GM18873 (cell line): ENCODE measurements around the gene MRPL38.

Experiments used
- ATAC-seq: cut with Tn5 transposase; IDR thresholded peaks from one replicate; pipeline ENCODE4 v1.9.1; 2021; ENCODE audit warnings: mild to moderate bottlenecking, moderate library complexity, moderate number of reproducible peaks; ENCODE audit not compliant: unreplicated experiment, low FRiP score

MRPL38 gene

GRCh38 chr17:75920045-75920560 lies 15.4 kb upstream of the MRPL38 start:
- ATAC-seq: no peak

DNA sequence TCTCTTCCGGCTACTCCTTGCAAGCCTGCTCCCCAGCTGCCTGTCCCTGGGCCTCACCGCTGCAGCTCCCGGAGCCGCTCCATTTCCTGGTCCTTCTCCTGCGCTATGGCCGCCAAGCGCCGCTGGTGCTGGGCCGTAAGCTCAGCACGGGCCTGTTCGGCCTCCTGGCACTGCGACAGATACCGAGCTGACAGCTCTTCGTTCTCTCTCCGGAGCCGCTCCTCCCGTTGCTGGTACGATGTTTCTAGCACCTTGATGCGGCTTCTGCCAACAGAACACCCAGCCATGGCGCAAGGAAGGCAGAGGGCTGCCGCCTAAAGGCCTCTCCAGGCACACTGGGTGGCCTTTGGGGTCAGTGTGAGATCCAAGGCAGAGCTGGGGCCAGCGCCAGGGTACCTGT lies 14.9 kb upstream of the MRPL38 start:
- no peak for ATAC-seq

DNA sequence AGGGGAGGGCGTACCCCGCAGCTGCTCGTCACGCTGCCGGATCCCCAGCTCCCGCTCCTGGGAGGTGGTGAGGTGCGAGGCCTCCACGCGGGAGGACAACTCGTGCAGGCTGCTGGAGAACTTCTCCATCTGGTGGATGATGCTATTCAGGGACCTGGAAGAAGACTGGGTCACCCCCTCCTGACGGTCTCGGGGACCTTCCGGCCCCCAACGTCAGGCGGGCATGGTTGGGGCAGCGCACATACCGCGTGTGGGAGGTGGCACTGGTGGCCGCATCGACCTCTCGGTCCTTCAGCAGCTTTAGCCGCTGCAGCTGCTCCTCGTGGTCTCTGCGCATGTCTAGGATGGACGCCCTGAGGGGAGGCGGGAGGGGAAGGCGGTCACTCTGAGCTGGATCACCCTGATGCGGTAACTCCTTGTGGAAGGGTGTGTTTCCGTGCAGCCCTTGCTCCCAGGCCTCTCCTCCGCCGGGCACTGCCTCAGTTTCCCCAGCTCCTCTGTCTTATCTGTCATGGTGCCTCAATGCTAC lies 13.3 kb upstream of the MRPL38 start:
- ATAC-seq: no peak

DNA sequence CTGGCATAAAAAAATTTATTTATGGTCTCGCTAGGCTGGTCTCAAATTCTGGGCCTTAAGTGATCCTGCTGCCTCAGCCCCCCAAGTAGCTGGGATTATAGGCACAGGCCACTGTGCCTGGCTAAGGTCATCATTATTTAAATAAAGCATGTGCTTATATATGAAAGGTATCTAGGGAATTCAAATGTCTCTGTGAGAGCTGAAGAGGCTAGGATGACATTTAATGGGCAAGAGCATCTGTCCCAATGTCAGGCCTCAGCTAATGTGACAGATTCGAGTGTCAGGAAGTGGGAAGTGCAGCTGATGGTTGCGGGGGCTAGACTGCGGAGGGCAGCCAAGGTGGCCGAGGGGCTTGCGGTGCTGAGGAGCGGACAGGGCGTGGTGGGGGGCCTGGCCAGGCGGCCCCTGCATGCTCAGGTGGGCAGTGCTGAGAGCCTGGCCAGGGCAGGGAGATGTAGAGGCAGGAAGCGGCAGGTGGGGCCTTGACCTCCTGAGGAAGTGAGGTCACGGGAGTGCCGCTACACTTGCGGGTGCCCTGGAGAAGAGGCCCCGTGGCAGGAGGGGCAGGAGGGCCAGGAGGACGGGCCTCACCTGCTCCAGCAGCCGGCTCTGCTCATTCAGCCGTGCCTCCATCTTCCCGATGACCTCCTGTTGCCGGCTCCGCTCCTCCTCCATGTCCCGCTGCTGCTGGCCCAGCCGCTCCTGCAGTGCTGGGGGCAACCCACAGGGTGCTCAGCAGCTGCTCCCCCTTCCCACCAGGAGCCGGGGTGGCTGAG lies 12.6 kb upstream of the MRPL38 start:
- ATAC-seq: no peak

- ATAC-seq: no peak
Observed at GRCh38 chr17:75915268-75915667, 10.6 kb upstream of the MRPL38 start.

GRCh38 chr17:75914643-75915267 lies 10.1 kb upstream of the MRPL38 start:
- no peak for ATAC-seq

- ATAC-seq: no peak
Observed at GRCh38 chr17:75913537-75914210, 9.0 kb upstream of the MRPL38 start.

- no peak for ATAC-seq
Observed at GRCh38 chr17:75910699-75911098, 6.0 kb upstream of the MRPL38 start.

DNA sequence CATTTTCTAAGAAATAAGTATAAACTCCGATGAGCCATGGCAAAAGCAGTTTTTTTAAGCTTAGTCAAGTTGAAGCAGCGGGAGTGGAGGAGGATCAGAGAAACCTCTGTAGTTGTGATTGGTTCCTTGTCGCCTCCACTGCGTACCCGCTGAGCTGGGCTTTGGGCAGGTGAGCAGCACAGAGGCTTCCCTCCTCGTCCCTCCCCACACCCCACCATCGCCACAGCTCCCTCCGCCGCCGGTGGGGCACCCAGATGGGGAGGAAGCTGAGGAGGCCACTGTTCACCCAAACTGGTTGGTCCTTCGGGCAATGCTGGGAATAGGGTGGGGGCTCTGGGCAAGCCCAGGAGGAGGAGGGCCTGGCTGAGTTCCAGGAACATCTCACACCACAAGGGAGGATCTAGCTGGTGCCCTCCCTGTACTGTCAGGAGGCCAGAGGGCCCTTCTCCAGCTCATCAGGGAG lies 5.2 kb upstream of the MRPL38 start:
- ATAC-seq: no peak

- no peak for ATAC-seq
Observed at GRCh38 chr17:75909051-75909811, 4.5 kb upstream of the MRPL38 start.

DNA sequence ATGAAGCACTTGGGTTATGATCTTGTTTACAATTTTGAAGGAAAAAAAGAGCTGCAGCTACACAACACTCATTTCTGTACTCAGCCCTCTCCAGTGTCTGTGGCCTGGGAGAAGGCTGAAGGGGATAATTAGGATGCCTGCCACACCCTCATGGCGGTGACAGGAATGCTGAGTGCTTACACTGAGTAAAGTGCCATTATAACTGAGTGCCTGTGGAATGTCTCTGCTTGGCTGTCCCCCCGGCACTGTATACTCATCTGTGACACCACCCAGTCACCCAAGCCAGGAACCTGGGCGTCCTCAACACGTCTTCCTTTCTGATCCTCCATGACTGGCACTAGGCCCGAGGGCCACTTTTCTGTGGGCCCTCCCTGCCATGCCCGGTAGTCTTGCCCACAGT lies 3.5 kb upstream of the MRPL38 start:
- ATAC-seq: no peak

DNA sequence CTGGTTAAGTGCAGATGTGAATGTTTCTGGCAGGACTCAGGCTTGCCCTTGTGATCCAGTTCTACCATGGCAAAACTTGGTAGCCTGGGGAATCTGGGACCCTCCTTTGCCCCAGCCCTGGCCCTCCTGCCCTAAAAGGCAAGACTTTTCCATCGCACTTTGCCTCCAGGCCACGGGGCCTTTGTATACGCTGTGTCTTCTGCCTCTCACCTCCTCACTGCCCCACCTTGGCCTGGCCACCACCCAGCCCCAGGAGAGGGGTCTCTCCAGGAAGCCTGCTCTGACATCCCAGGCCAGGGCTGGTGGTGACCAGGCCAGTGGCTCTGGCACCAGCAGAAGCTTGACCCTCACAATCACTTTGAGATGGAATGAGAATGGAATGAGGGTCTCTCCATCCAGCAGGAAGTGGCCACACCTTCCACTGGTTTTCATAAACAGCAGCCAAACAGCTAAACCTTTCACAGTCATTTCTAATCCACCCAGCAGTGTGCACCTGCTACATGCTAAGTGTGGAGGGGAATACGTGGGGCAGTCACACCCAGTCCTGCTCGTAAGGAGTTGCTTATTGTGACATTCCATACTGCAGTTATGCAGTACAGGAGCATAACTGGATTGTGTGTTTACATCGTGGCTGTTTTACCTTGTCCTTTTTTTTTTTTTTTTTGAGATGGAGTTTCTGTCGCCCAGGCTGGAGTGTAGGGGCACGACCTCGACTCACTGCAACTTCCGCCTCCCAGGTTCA lies 1.6 kb upstream of the MRPL38 start:
- no peak for ATAC-seq

- ATAC-seq: no peak
Observed at GRCh38 chr17:75902406-75902805, 2.3 kb downstream of the MRPL38 start.

DNA sequence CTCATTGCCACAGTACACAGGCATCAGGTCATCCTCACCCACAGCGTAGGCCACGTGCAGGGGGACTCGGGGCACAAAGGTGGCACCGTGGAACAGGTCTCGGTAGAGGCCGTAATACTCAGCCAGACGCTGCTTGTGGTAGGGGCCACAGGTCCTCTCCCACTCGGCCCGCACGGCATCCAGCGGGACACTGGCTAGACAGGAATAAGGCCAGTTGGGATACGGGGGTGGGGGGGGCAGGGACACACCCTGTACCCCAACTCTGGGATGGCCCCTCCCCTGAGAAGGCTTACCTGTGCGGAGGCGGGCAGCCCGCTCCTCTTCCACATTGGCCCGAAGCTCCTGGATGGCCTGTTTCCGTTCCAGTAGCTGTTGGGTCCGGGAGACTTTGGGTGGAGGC lies 3.0 kb downstream of the MRPL38 start:
- ATAC-seq: no peak

DNA sequence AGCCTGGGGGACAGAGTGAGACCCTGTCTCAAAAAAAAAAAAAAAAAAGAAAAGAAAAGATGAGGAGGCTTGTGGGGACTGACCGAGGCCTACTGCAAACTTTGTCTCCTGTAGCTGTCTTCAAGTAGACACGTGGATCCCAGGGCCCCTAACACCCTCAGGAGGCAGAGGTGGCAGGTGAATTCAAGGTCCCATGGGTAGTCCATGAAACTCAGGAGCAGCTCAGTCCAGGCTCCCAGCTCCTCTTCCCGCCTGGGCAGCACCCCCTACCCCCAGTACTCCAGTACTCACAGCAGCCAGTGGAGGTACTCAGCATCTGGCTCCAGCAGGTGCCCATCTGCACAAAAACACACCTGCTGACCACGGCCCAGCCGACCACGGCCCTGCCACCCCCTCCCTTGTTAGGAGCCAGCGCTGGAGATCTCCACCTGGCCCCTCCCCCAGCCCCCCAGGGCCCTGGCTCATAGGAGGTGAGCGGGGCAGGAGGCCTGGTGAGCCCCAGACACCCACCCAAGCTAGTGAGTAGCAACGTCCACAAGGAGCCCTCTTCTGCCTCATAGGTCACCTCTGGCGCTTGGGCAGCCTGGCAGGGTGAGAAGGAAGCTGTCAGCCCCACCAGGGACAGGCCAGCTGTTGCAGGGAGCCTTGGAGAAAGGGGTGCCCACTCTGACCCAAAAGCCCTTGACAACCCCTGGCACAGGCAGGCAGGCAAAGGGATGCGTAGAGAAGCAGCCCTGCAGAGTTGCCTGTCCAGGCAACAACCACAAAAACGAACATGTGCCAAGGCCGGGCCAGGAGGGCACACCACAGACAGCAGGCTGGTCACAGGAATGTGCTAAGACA lies 3.8 kb downstream of the MRPL38 start:
- ATAC-seq: no peak

- ATAC-seq: no peak
Observed at GRCh38 chr17:75899767-75900468, 4.8 kb downstream of the MRPL38 start.

- no peak for ATAC-seq
Observed at GRCh38 chr17:75899353-75899752, 5.3 kb downstream of the MRPL38 start.

GRCh38 chr17:75898791-75899190 lies 5.9 kb downstream of the MRPL38 start:
- ATAC-seq: no peak
